Heart left ventricle (tissue), 16 donors: ENCODE measurements around the gene PHKB. TPM values are rescaled to one million over a fixed set of nuclear protein-coding genes. Genes with fewer than 3 reads are reported as not detected.
"Not testable (repeated sequence)": the region's sequence is repeated elsewhere in the genome, so short reads cannot be mapped to it uniquely, and the experiment has no call there.

Experiments
- ATAC-seq, 4 donors: fragments of 200-7000 bp; cut with Tn5 transposase; one replicate each; pipeline ENCODE4 v1.9.1; 2020 to 2022; ENCODE audit warnings: moderate library complexity in 4 of 4, mild to moderate bottlenecking in 3 of 4, moderate number of reproducible peaks in 1 of 4
- DNase-seq, 5 donors: peaks; one replicate each; pipeline ENCODE4 v3.0.0-alpha.2; 2020
- H3K27ac ChIP-seq, 12 donors: fragments of 200-600 bp; sonication (generic) in 4 of 12; one replicate each; pipeline versions ENCODE4 v1.5.0 to v1.8.0; 2016 to 2022; ENCODE audit warnings: mild to moderate bottlenecking in 2 of 12
- H3K27me3 ChIP-seq, 9 donors: fragments of 200-600 bp; sonication (generic) in 2 of 9; one replicate each; pipeline versions ENCODE4 v1.5.1 to v1.8.0; 2016 to 2022; ENCODE audit warnings: mild to moderate bottlenecking in 3 of 9
- H3K36me3 ChIP-seq, 9 donors: fragments of 200-600 bp; sonication (generic) in 2 of 9; one replicate each; pipeline versions ENCODE4 v1.5.0 to v1.8.0; 2018 to 2022; ENCODE audit warnings: mild to moderate bottlenecking in 2 of 9
- H3K4me1 ChIP-seq, 12 donors: fragments of 200-600 bp; sonication (generic) in 4 of 12; one replicate each; pipeline versions ENCODE4 v1.5.0 to v1.8.0; 2016 to 2022; ENCODE audit warnings: mild to moderate bottlenecking in 3 of 12
- H3K4me3 ChIP-seq, 12 donors: fragments of 200-600 bp; sonication (generic) in 4 of 12; one replicate each; pipeline versions ENCODE4 v1.5.0 to v1.8.0; 2017 to 2022; ENCODE audit warnings: mild to moderate bottlenecking in 9 of 12, moderate library complexity in 4 of 12
- H3K9me3 ChIP-seq, 12 donors: fragments of 200-600 bp; sonication (generic) in 4 of 12; one replicate each; pipeline versions ENCODE4 v1.5.0 to v1.8.0; 2016 to 2022; ENCODE audit warnings: mild to moderate bottlenecking in 1 of 12
- CTCF ChIP-seq, 12 donors: fragments of 200-600 bp; sonication (generic) in 4 of 12; IDR thresholded peaks; one replicate each; pipeline versions ENCODE4 v1.5.0 to v1.8.0; 2018 to 2022; ENCODE audit warnings: antibody characterized with exemption in 12 of 12, mild to moderate bottlenecking in 5 of 12
- POLR2A ChIP-seq, 2 donors: fragments of 450-650 bp; IDR thresholded peaks; one replicate each; pipeline ENCODE4 v1.6.1; 2017; ENCODE audit warnings: antibody characterized with exemption in 2 of 2, mild to moderate bottlenecking in 2 of 2, moderate library complexity in 2 of 2
- WGBS, 4 donors: extraction: QIAGEN DNeasy Blood & Tissue Kit in 2 of 4; methylation state at CpG; one replicate each; pipeline versions ENCODE4 v1.1.5 to v1.1.7; 2013 to 2018; 5-methylcytosine and 5-hydroxymethylcytosine counted together
- intact Hi-C, 10 donors: fragments of 100-400 bp; cut with DNase I; formaldehyde crosslinking; loops; one replicate each; pipeline versions ENCODE4 v1.11.1 to v1.14.2; 2022
- polyA plus RNA-seq, 2 donors: library from polyadenylated mRNA; stranded (reverse); fragments of 200-250 nt; gene quantifications; one replicate each; pipeline ENCODE4 v1.2.3, GENCODE V29; 2013
- total RNA-seq, 9 donors: library from RNA; depleted of rRNA in 2 of 9; stranded (reverse); fragments of >200 nt in 2 of 9; fragmentation: NEBNext Ultra II Directional in 3 of 9; extraction: Animal tissue kit (Norgen Biotek cat#: 25700) in 3 of 9; gene quantifications; one replicate each; pipeline versions ENCODE4 v1.1.0 to v1.2.4, GENCODE V29; 2016 to 2023
- donor health status: ischemic (EF 13 %, LVEDD 7.1; RV severe dilation, severe dysfunction).
- donor health status: healthy with polysubstance abuse.
- donor health status: DM: no; HTN: yes; CAD: no.
- donor health status: DM: no; HTN: no; CAD: no.
- donor health status: ischemic (EF 25% LVEDD 6.9; RV normal size, moderate dysfunction).
- donor health status: ischemic (EF 25% LVEDD 5.7; RV mildly dilated, moderate dysfunction).
- donor health status: healthy.
- donor health status: DM: yes; HTN: yes; CAD: no.
- donor health status: ischemic (EF 35%, LVEDD 5.7; RV mildly dilated, moderate dysfunction).
- donor health status: nonischemic (EF 11% LVEDD 7.7; RV severe dilation, severe dysfunction).
- donor health status: DM: yes; HTN: yes; CAD: no.
- donor health status: PGD.
- donor health status: ischemic (EF 29% LVEDD 5.4; RV normal size, mild dysfunction).
- donor health status: nonischemic (EF 23%, LVEDD 6.1; RV moderate dilation, normal function).

The PHKB gene
- total and polyA plus RNA-seq, 11 donors: 14.2 to 70.1 (median 61.3) TPM

GRCh38 chr16:47469227-47469626, 8.1 kb downstream of the PHKB start:
- H3K27ac ChIP-seq: peak overlapping the region in 1 of 12 donors; percentile 7
- no peaks in the 10 kb centered on the region for H3K27me3 ChIP-seq
- TF ChIP-seq CTCF (IDR thresholded peaks at IDR 0.05) (no peak), POLR2A (IDR thresholded peaks at IDR 0.05) (no peak)
- peaks cover 3 to 73% (median 42%) of the 10 kb centered on the region in 12 donors for H3K4me1 ChIP-seq
- H3K4me3 ChIP-seq: no peak overlapping the region
- intact Hi-C loops: loop anchor here in 2 of 10 donors (10.0 kb wide), 3 partner anchors 116 to 324 kb away; partner anchors contain the start of gene NETO2 (in 1 of the 2)
- H3K9me3 ChIP-seq: no peaks in the 10 kb centered on the region
- ATAC-seq: peak in 1 of 4 donors; percentile 18
- peaks cover 0 to 10% (median 0%) of the 10 kb centered on the region in 9 donors for H3K36me3 ChIP-seq
- WGBS, 4 donors: 92 to 95% (median 95%) methylated on average over 1 of the region's 1 CpG
- DNase-seq: no peak

GRCh38 chr16:47470211-47470610, 9.1 kb downstream of the PHKB start:
- Histone ChIP-seq H3K36me3 (peaks cover 0 to 4% (median 0%) of the 10 kb centered on the region in 9 donors), H3K9me3 (no peaks in the 10 kb centered on the region), H3K4me1 (peaks cover 3 to 69% (median 35%) of the 10 kb centered on the region in 12 donors), H3K4me3 (no peak overlapping the region), H3K27me3 (no peaks in the 10 kb centered on the region), H3K27ac (no peak overlapping the region)
- DNase-seq (no peak), ATAC-seq (no peak)
- 96 to 99% (median 97%) methylated on average over 7 of the region's 7 CpGs for WGBS, 4 donors
- TF ChIP-seq CTCF (IDR thresholded peaks at IDR 0.05) (no peak), POLR2A (IDR thresholded peaks at IDR 0.05) (no peak)
- intact Hi-C loops: no loop called here

- Histone ChIP-seq H3K27ac (no peak overlapping the region), H3K4me3 (no peak overlapping the region), H3K9me3 (no peaks in the 10 kb centered on the region), H3K27me3 (no peaks in the 10 kb centered on the region), H3K36me3 (peaks cover 0 to 4% (median 0%) of the 10 kb centered on the region in 9 donors), H3K4me1 (peaks cover 3 to 69% (median 36%) of the 10 kb centered on the region in 12 donors)
- WGBS, 4 donors: 91 to 100% (median 96%) methylated on average over 1 of the region's 1 CpG
- TF ChIP-seq POLR2A (IDR thresholded peaks at IDR 0.05) (no peak), CTCF (IDR thresholded peaks at IDR 0.05) (no peak)
- intact Hi-C loops: no loop called here
- ATAC-seq (no peak), DNase-seq (no peak)
These were observed 9.7 kb downstream of the PHKB start for GRCh38 chr16:47470810-47471209.

- H3K9me3 ChIP-seq, H3K27ac ChIP-seq, H3K27me3 ChIP-seq, DNase-seq, H3K4me3 ChIP-seq, H3K36me3 ChIP-seq, intact Hi-C loops, ATAC-seq: not testable (repeated sequence)
- H3K4me1 ChIP-seq: peaks cover 0 to 68% (median 26%) of the 10 kb centered on the region in 12 donors
- 88 to 96% (median 93%) methylated on average over 2 of the region's 2 CpGs for WGBS, 4 donors
These were observed 11.9 kb downstream of the PHKB start for GRCh38 chr16:47473004-47473403.

- ATAC-seq: no peak
- Histone ChIP-seq H3K27ac (no peak overlapping the region), H3K4me1 (peaks cover 0 to 62% (median 23%) of the 10 kb centered on the region in 12 donors), H3K9me3 (no peaks in the 10 kb centered on the region), H3K27me3 (no peaks in the 10 kb centered on the region), H3K4me3 (no peak overlapping the region), H3K36me3 (no peaks in the 10 kb centered on the region)
- TF ChIP-seq CTCF (IDR thresholded peaks at IDR 0.05) (no peak), POLR2A (IDR thresholded peaks at IDR 0.05) (no peak)
- DNase-seq: no peak
- WGBS, 4 donors: 91 to 94% (median 92%) methylated on average over 3 of the region's 3 CpGs
- intact Hi-C loops: no loop called here
These were observed 12.7 kb downstream of the PHKB start for GRCh38 chr16:47473792-47474191.
